Neural cell (in vitro differentiated cells): ENCODE data around the gene APBA2.

ENCODE experiments used
- CTCF ChIP-seq: fragments of 450-650 bp; IDR thresholded peaks from 2 replicates; pipeline ENCODE4 v1.5.1; 2014; ENCODE audit warnings: antibody characterized with exemption, mild to moderate bottlenecking, moderate library complexity; ENCODE audit not compliant: poor library complexity, severe bottlenecking
- EZH2 ChIP-seq: fragments of 200-600, 300-800 bp; shearing (Covaris generic), sonication (generic); IDR thresholded peaks from 2 replicates; pipeline ENCODE4 v1.6.1; 2014; ENCODE audit warnings: antibody characterized with exemption, low read length, borderline replicate concordance, mild to moderate bottlenecking; ENCODE audit not compliant: insufficient read depth, poor library complexity, severe bottlenecking
- POLR2AphosphoS5 ChIP-seq: IDR thresholded peaks from 2 replicates; pipeline ENCODE4 v1.6.1; 2012
- REST ChIP-seq: IDR thresholded peaks from 2 replicates; pipeline ENCODE4 v1.6.1; 2012; ENCODE audit warnings: borderline replicate concordance

- no peak for TF ChIP-seq CTCF
- TF ChIP-seq POLR2AphosphoS5: no peak
- no peak for TF ChIP-seq REST
- no peak for TF ChIP-seq EZH2
These were observed 92.9 kb downstream of the APBA2 start for GRCh38 chr15:28978661-28979060.
